ENCODE data around the gene ARFGAP3.

ARFGAP3 gene

GRCh38 chr22:42807185-42807584 is 49.9 kb downstream of the ARFGAP3 start:
- TF ChIP-seq CTCF (IDR thresholded peaks at IDR 0.05; ENCODE audit: extremely low read depth, missing control alignments): no peak
- no peak for DNase-seq (ENCODE audit: low spot score)

- no peak for TF ChIP-seq CTCF (IDR thresholded peaks at IDR 0.05; ENCODE audit: extremely low read depth, missing control alignments)
- no peak for DNase-seq (ENCODE audit: low spot score)
Observed at GRCh38 chr22:42805998-42806830, 50.9 kb downstream of the ARFGAP3 start.

- no peak for DNase-seq (ENCODE audit: low spot score)
- no peak for TF ChIP-seq CTCF (IDR thresholded peaks at IDR 0.05; ENCODE audit: extremely low read depth, missing control alignments)
Observed at GRCh38 chr22:42805016-42805997, 51.8 kb downstream of the ARFGAP3 start.

- TF ChIP-seq CTCF (IDR thresholded peaks at IDR 0.05; ENCODE audit: extremely low read depth, missing control alignments): no peak
- no peak for DNase-seq (ENCODE audit: low spot score)
Observed at GRCh38 chr22:42803389-42803788, 53.7 kb downstream of the ARFGAP3 start.

- no peak for DNase-seq (ENCODE audit: low spot score)
- no peak for TF ChIP-seq CTCF (IDR thresholded peaks at IDR 0.05; ENCODE audit: extremely low read depth, missing control alignments)
Observed at GRCh38 chr22:42801252-42802080, 55.6 kb downstream of the ARFGAP3 start.

GRCh38 chr22:42800451-42801251 is 56.4 kb downstream of the ARFGAP3 start:
- DNase-seq (ENCODE audit: low spot score): no peak
- no peak for TF ChIP-seq CTCF (IDR thresholded peaks at IDR 0.05; ENCODE audit: extremely low read depth, missing control alignments)

Measured in GM20000 (cell line).